Panc1 (cell line): ENCODE results near the gene GPR137B. TPM values are rescaled to one million over a fixed set of nuclear protein-coding genes. Genes with fewer than 3 reads are reported as not detected.

Experiments used
- ATAC-seq: fragments of 200-7000 bp; cut with Tn5 transposase; 2 replicates; pipeline ENCODE4 v1.9.1; 2020; ENCODE audit warnings: mild to moderate bottlenecking, moderate library complexity
- BruUV-seq: library from RNA; stranded (reverse); fragments of 400-500 nt; replicated peaks from 2 replicates; lab custom pipeline; 2021; lab: Mats Ljungman, UMichigan
- CTCF ChIA-PET: fragments of 300-600 bp; sonication (Branson Sonifier 250); formaldehyde crosslinking; loops from one replicate; lab custom pipeline; 2022; ENCODE audit warnings: antibody characterized with exemption; lab: Charles Lee
- POLR2A ChIA-PET: fragments of 300-600 bp; sonication (Branson Sonifier 250); formaldehyde crosslinking; loops from one replicate; lab custom pipeline; 2022; ENCODE audit warnings: antibody characterized with exemption; lab: Charles Lee
- DNase-seq: peaks from one replicate; pipeline ENCODE4 v3.0.0-alpha.2; 2010; ENCODE audit warnings: low read depth, low spot score
- H3K27ac ChIP-seq: 2 replicates; pipeline ENCODE4 v1.5.1; 2011; ENCODE audit warnings: mild to moderate bottlenecking, low read length, inconsistent platforms
- H3K27me3 ChIP-seq: fragments of 200-500 bp; sonication (Bioruptor generic); 2 replicates; pipeline ENCODE4 v1.6.0; 2014; ENCODE audit warnings: low read length, inconsistent platforms; ENCODE audit not compliant: control insufficient read depth, insufficient read depth
- H3K36me3 ChIP-seq: fragments of 200-500 bp; sonication (Bioruptor generic); 2 replicates; pipeline ENCODE4 v1.5.1; 2014; ENCODE audit warnings: inconsistent platforms, mild to moderate bottlenecking, low read length, moderate library complexity; ENCODE audit not compliant: control insufficient read depth, insufficient read depth
- H3K4me1 ChIP-seq: 2 replicates; pipeline ENCODE4 v1.5.1; 2011; ENCODE audit warnings: inconsistent platforms, mild to moderate bottlenecking, low read length, moderate library complexity; ENCODE audit not compliant: control insufficient read depth, insufficient read depth
- H3K4me3 ChIP-seq, 2 experiments: 2 replicates each; pipeline ENCODE4 v1.5.1; 2011 to 2012; ENCODE audit warnings: low read depth in 2 of 2, low read length in 2 of 2, mild to moderate bottlenecking in 2 of 2, inconsistent platforms in 1 of 2, moderate library complexity in 1 of 2
- H3K9me3 ChIP-seq: fragments of 200-500 bp; sonication (Bioruptor generic); 2 replicates; pipeline ENCODE4 v1.5.1; 2014; ENCODE audit warnings: low read depth, mild to moderate bottlenecking, inconsistent platforms, low read length, moderate library complexity; ENCODE audit not compliant: control insufficient read depth, insufficient read depth
- CTCF ChIP-seq: fragments of 450-650 bp; IDR thresholded peaks from 2 replicates; pipeline ENCODE4 v1.5.1; 2017; ENCODE audit warnings: mild to moderate bottlenecking
- POLR2AphosphoS5 ChIP-seq: IDR thresholded peaks from 2 replicates; pipeline ENCODE4 v1.6.1; 2012; ENCODE audit warnings: mild to moderate bottlenecking, low read depth, low read length, moderate library complexity
- REST ChIP-seq, 2 experiments: IDR thresholded peaks; 2 replicates each; pipeline ENCODE4 v1.6.1; 2011 to 2012; ENCODE audit warnings: low read depth in 2 of 2, control low read depth in 1 of 2, low read length in 1 of 2, mild to moderate bottlenecking in 1 of 2, moderate library complexity in 1 of 2; ENCODE audit not compliant: insufficient read depth in 1 of 2
- SIN3A ChIP-seq: IDR thresholded peaks from 2 replicates; pipeline ENCODE4 v1.6.1; 2012; ENCODE audit warnings: low read depth, mild to moderate bottlenecking, low read length, moderate library complexity, borderline replicate concordance; ENCODE audit not compliant: insufficient read depth
- TCF7L2 ChIP-seq: IDR thresholded peaks from 2 replicates; pipeline ENCODE4 v1.6.1; 2011; ENCODE audit warnings: mild to moderate bottlenecking, low read depth, low read length, inconsistent platforms
- in situ Hi-C: cut with HindIII; loops from 2 replicates; pipeline ENCODE4 v1.10.0; 2016; ENCODE audit warnings: low sequenced_read_pairs, low pct_unique_long_range_greater_than_20kb
- intact Hi-C: fragments of 100-400 bp; cut with micrococcal nuclease; formaldehyde crosslinking; loops from one replicate; pipeline ENCODE4 v1.10.0; 2022; ENCODE audit not compliant: unreplicated experiment
- total RNA-seq: library from RNA; stranded (reverse); gene quantifications from one replicate; pipeline ENCODE4 v1.2.1, GENCODE V29; 2021; ENCODE audit not compliant: unreplicated experiment

The GPR137B gene
- total RNA-seq, 1 experiment from 2014 or later: 25.3 TPM

DNA sequence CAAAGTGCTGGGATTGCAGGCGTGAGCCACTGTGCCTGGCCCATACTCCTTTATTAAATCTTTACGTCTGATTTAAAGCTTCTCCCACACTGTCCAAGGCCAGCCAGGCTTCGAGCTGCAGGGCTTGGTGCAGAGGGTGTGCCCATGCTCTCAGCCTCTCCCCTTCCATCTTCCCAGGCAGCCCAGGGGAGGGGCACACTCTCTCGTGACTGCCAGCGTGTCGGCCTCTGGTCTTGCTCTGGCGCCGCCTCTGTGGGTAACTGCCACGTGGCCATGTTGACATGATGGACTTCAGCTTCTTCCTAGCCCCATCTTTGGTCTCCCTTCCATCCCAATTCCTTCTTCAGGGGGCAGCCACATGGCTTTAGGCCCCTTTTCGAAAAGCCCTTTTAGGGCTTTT is 4.7 kb downstream of the GPR137B start:
- Histone ChIP-seq H3K36me3 (no peaks in the 10 kb centered on the region; the same call in 1 of the 2 replicates), H3K4me3 (no peak overlapping the region), H3K9me3 (no peaks in the 10 kb centered on the region), H3K4me1 (peaks cover 25% of the 10 kb centered on the region), H3K27ac (no peak overlapping the region), H3K27me3 (no peaks in the 10 kb centered on the region)
- no peak for ATAC-seq
- ChIA-PET POLR2A (no interaction called here), CTCF (no interaction called here)
- DNase-seq: no peak
- BruUV-seq: no TSS peak
- intact Hi-C loops: no loop called here
- in situ Hi-C loops: no loop called here
- TF ChIP-seq TCF7L2 (no peak), SIN3A (no peak), CTCF (no peak), REST (IDR thresholded peaks at IDR 0.05; ENCODE audit: insufficient read depth in 1 of 2, low read depth in 2 of 2, low read length in 1 of 2) (no peak), POLR2AphosphoS5 (no peak)

- Histone ChIP-seq H3K27me3 (no peaks in the 10 kb centered on the region), H3K27ac (no peak overlapping the region; the same call in 1 of the 2 replicates), H3K36me3 (no peaks in the 10 kb centered on the region; the same call in 1 of the 2 replicates), H3K4me3 (no peak overlapping the region), H3K9me3 (no peaks in the 10 kb centered on the region), H3K4me1 (peaks cover 25% of the 10 kb centered on the region)
- POLR2A ChIA-PET: no interaction called here
- ATAC-seq (no peak), DNase-seq (no peak)
- CTCF ChIA-PET: no interaction called here
- no TSS peak for BruUV-seq
- in situ Hi-C loops (no loop called here), intact Hi-C loops (no loop called here)
- no peak for TF ChIP-seq POLR2AphosphoS5
- no peak for TF ChIP-seq TCF7L2
- no peak for TF ChIP-seq CTCF
- no peak for TF ChIP-seq SIN3A
- TF ChIP-seq REST (IDR thresholded peaks at IDR 0.05; ENCODE audit: insufficient read depth in 1 of 2, low read depth in 2 of 2, low read length in 1 of 2): no peak
Measured at GRCh38 chr1:236147521-236148469, 5.5 kb downstream of the GPR137B start.
